OCI-LY7 (cell line): ENCODE measurements around the gene PTPRF. TPM values are rescaled to one million over a fixed set of nuclear protein-coding genes. Genes with fewer than 3 reads are reported as not detected.

Experiments
- BruUV-seq: library from RNA; stranded (reverse); fragments of 400-500 nt; replicated peaks from 2 replicates; lab custom pipeline; 2021; lab: Mats Ljungman, UMichigan
- CTCF ChIA-PET: fragments of 300-600 bp; sonication (Branson Sonifier 250); formaldehyde crosslinking; loops from one replicate; lab custom pipeline; 2022; ENCODE audit warnings: antibody characterized with exemption; ENCODE audit not compliant: unreplicated experiment; lab: Charles Lee
- POLR2A ChIA-PET: fragments of 300-600 bp; sonication (Branson Sonifier 250); formaldehyde crosslinking; loops from one replicate; lab custom pipeline; 2022; ENCODE audit warnings: antibody characterized with exemption; lab: Charles Lee
- DNase-seq: peaks from one replicate; pipeline ENCODE4 v3.0.0-alpha.2; 2015; ENCODE audit warnings: low spot score
- H2AFZ ChIP-seq: fragments of 200-600 bp; sonication (generic), shearing (Covaris generic); 2 replicates; pipeline ENCODE4 v1.6.1; 2014; ENCODE audit warnings: mild to moderate bottlenecking, antibody characterized with exemption, low read length, moderate library complexity
- H3K27ac ChIP-seq: fragments of 200-600 bp; sonication (generic); 2 replicates; pipeline ENCODE4 v1.5.1; 2014; ENCODE audit warnings: mixed run types, low read depth, mild to moderate bottlenecking, moderate library complexity, low read length, inconsistent platforms; ENCODE audit not compliant: poor library complexity, severe bottlenecking
- H3K36me3 ChIP-seq: fragments of 200-600 bp; sonication (generic); 2 replicates; pipeline ENCODE4 v1.6.1; 2014; ENCODE audit warnings: mild to moderate bottlenecking, antibody characterized with exemption, low read length, moderate library complexity, mixed read lengths; ENCODE audit not compliant: insufficient read depth
- H3K4me1 ChIP-seq: fragments of 200-600 bp; sonication (generic); 2 replicates; pipeline ENCODE4 v1.5.1; 2014; ENCODE audit warnings: mild to moderate bottlenecking, low read length; ENCODE audit not compliant: insufficient read depth, poor library complexity, severe bottlenecking
- H3K4me2 ChIP-seq: fragments of 200-600 bp; sonication (generic); 2 replicates; pipeline ENCODE4 v1.6.1; 2014; ENCODE audit warnings: mild to moderate bottlenecking, low read length
- H3K4me3 ChIP-seq: fragments of 200-600 bp; sonication (generic); 2 replicates; pipeline ENCODE4 v1.5.1; 2014; ENCODE audit warnings: mild to moderate bottlenecking, low read depth, low read length; ENCODE audit not compliant: poor library complexity, severe bottlenecking
- H3K79me2 ChIP-seq: fragments of 200-600 bp; sonication (generic); 2 replicates; pipeline ENCODE4 v1.6.1; 2016; ENCODE audit warnings: low read depth, mild to moderate bottlenecking, low read length, moderate library complexity, mixed read lengths; ENCODE audit not compliant: insufficient read depth
- H3K9me2 ChIP-seq: fragments of 200-600 bp; sonication (generic); 2 replicates; pipeline ENCODE4 v1.6.1; 2016; ENCODE audit warnings: mild to moderate bottlenecking, low read length, mixed read lengths; ENCODE audit not compliant: insufficient read depth
- H3K9me3 ChIP-seq: fragments of 200-600 bp; sonication (generic); 2 replicates; pipeline ENCODE4 v1.6.1; 2014; ENCODE audit warnings: mild to moderate bottlenecking, mixed run types, low read length, mixed read lengths
- H4K20me1 ChIP-seq: fragments of 200-600 bp; sonication (generic); 2 replicates; pipeline ENCODE4 v1.6.1; 2014; ENCODE audit warnings: mild to moderate bottlenecking, antibody characterized with exemption, low read length, moderate library complexity, mixed read lengths; ENCODE audit not compliant: insufficient read depth
- CTCF ChIP-seq: fragments of 200-600 bp; sonication (generic); conservative IDR thresholded peaks from 2 replicates; pipeline ENCODE4 v1.5.1; 2014; ENCODE audit warnings: mild to moderate bottlenecking, antibody characterized with exemption, low read length, moderate library complexity, mixed read lengths
- EZH2phosphoT487 ChIP-seq: fragments of 200-600 bp; sonication (generic); IDR thresholded peaks from 2 replicates; pipeline ENCODE4 v1.6.1; 2018; ENCODE audit warnings: low read depth, borderline replicate concordance, mild to moderate bottlenecking, mixed run types, antibody characterized with exemption, low read length, moderate library complexity, mixed read lengths
- intact Hi-C: fragments of 100-400 bp; cut with micrococcal nuclease; formaldehyde crosslinking; loops from one replicate; pipeline ENCODE4 v1.10.0; 2022; ENCODE audit not compliant: unreplicated experiment
- total RNA-seq, 2 experiments: library from RNA; depleted of rRNA in 1 of 2; stranded (reverse); fragments of >200 nt in 1 of 2; shearing (Covaris generic) in 1 of 2; gene quantifications; 2 replicates each; pipeline ENCODE4 v1.2.3, GENCODE V29; 2014 to 2022

The PTPRF gene
- total RNA-seq, 2 experiments from 2014 or later, result 0.06 to 0.48 TPM

- no peaks in the 10 kb centered on the region for H4K20me1 ChIP-seq
- POLR2A ChIA-PET, result no interaction called here
These were observed 18.6 kb upstream of the PTPRF start for GRCh38 chr1:43512133-43512532.

GRCh38 chr1:43512681-43513080 lies 18.0 kb upstream of the PTPRF start:
- BruUV-seq, result no TSS peak

More at GRCh38 chr1:43512133-43512532, 18.6 kb upstream of the PTPRF start:
- Histone ChIP-seq H3K79me2 (no peaks in the 10 kb centered on the region), H3K27ac (no peak overlapping the region), H3K4me3 (no peak overlapping the region), H3K36me3 (no peaks in the 10 kb centered on the region), H3K4me1 (no peaks in the 10 kb centered on the region), H3K4me2 (no peak overlapping the region), H2AFZ (no peak overlapping the region), H3K9me3 (no peaks in the 10 kb centered on the region), H3K9me2 (no peaks in the 10 kb centered on the region)
- TF ChIP-seq CTCF, result no peak
- TF ChIP-seq EZH2phosphoT487, result no peak
- no TSS peak for BruUV-seq
- CTCF ChIA-PET, result no interaction called here
- DNase-seq, result no peak
- intact Hi-C loops, result no loop called here

More at GRCh38 chr1:43512681-43513080, 18.0 kb upstream of the PTPRF start:
- Histone ChIP-seq H3K4me1 (no peaks in the 10 kb centered on the region), H3K9me2 (no peaks in the 10 kb centered on the region), H4K20me1 (no peaks in the 10 kb centered on the region), H3K36me3 (no peaks in the 10 kb centered on the region), H3K4me2 (no peak overlapping the region), H3K9me3 (no peaks in the 10 kb centered on the region), H3K27ac (no peak overlapping the region), H3K4me3 (no peak overlapping the region), H2AFZ (no peak overlapping the region), H3K79me2 (no peaks in the 10 kb centered on the region)
- ChIA-PET POLR2A (no interaction called here), CTCF (no interaction called here)
- intact Hi-C loops, result no loop called here
- TF ChIP-seq EZH2phosphoT487 (no peak), CTCF (no peak)
- DNase-seq, result no peak
